GM19468 (cell line): ENCODE results near the gene HPDL.
"Not testable (repeated sequence)": the region's sequence is repeated elsewhere in the genome, so short reads cannot be mapped to it uniquely, and the experiment has no call there.

Source experiments
- ATAC-seq: cut with Tn5 transposase; IDR thresholded peaks from one replicate; pipeline ENCODE4 v1.9.1; 2021; ENCODE audit warnings: mild to moderate bottlenecking, moderate library complexity, moderate number of reproducible peaks; ENCODE audit not compliant: unreplicated experiment; ENCODE audit errors: extremely low read depth

HPDL gene

DNA sequence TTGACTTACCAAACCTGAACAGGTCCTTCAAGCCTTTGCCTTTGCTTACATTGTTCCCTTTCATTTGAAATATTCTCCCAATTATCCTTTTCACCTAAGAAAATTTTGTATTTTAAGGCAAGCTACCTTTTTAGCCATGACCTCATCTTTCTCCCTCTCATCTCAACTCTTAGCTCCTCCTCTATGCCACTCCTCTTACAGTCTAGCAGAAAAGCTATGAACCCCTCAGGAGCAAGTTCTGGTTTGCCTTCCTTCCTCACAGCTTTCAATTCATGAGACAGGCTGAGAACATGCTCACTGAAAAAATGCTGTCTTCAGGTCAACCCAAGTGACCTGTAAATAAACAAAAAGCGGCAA lies 21.9 kb downstream of the HPDL start:
- ATAC-seq: no peak

DNA sequence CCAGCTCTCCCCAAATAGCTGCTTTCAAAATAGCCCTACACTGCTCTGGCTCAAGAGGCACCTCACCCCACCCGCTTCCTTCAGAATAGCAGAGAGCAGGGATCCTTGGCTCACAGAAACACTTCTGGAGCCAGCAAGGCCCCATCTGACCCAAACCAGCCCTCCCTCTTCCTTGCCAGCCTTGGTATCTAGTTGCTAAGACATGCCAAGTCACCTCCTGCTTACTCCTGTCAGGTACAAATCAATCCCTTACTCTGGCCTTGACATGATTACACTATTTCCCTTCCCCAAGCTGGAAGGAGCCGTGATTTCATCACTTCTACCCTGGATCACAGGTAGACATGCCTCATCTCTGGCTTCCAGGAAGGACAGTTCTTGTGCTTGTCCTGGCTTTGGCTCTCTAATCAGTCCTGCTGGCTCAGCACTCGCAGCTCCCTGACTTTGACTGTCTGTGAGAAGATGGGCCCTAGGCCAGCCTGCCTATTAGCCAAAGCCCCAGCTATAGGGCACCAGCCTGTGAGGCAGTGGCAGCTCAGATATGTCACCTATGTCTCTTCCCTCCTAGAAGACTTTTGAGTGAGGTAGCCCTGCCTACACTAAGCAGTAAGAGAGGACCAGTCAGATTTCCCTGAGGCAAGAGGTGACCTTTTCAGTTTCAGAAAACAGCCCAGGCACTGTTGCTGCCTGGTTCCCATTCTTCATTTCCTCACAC lies 22.4 kb downstream of the HPDL start:
- no peak for ATAC-seq

DNA sequence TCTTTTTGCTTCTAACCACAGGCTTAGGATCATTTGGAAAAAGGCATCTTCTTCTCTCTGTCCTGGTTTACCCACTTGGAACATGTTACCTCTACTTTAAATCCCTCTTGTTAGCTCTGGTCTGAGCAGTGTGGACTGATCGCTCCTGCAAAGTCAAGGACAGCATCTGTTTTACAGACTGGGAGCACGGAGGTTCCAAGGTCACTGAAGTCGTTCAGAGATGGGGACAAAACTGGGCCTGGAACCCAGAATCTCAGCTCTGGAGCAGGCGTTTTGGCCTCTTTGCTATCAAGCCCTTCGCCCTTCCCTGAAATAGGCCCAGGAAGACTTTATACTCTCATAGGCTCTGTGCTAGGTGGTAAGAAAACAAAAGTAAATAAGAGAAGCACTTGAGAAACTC lies 24.8 kb downstream of the HPDL start:
- ATAC-seq: no peak

DNA sequence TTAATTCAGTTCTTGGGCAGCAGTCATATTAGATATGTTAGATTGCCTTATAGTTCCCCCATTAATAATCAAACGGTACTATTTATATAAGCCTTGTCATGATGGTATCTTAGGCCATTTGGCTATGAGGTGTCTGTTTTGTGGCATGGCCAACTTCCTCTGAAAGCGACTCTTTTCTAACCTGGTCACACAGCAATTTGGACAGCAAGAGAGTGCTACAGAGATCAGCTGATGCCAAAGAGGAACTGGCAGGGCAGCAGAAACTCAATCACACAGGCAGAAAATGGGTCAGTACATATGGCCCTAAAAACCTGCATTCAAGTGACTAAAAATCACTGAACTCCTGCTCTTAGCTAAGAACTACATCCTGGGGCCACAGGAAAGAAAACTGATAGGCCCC lies 27.0 kb downstream of the HPDL start:
- no peak for ATAC-seq

DNA sequence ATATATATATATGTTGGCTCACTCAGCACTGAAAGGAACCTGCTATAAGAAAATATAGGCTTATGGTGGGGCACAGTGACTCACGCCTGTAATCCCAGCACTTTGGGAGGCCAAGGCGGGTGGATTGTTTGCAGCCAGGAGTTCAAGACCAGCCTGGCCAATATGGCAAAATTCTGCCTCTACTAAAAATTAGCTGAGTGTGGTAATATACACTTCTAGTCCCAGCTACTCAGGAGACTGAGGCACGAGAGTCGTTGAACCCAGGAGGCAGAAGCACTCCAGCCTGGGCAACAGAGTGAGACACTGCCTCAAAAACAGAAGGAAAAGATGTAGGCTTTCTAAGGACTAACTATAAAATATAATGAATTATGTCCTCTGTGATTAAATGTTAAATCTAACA lies 28.1 kb downstream of the HPDL start:
- ATAC-seq: no peak

DNA sequence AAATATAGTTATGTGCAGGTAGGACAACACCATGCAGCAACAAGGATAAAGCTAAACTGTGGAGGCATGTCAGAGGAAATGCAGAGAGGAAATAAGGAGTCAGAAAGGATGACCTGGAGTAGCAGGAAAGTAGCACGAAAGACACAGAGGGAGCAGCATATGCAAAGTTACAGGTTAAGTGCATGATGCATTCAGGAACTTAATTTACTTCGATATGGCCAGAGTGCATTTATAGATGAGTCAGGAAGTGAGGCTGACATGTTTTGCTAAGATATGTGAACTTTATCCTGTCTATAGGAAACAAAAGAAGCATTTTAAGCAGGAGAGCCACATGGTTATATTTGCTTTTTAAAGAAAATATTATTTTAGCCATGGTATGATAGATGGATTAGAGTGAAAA lies 29.0 kb downstream of the HPDL start:
- no peak for ATAC-seq

DNA sequence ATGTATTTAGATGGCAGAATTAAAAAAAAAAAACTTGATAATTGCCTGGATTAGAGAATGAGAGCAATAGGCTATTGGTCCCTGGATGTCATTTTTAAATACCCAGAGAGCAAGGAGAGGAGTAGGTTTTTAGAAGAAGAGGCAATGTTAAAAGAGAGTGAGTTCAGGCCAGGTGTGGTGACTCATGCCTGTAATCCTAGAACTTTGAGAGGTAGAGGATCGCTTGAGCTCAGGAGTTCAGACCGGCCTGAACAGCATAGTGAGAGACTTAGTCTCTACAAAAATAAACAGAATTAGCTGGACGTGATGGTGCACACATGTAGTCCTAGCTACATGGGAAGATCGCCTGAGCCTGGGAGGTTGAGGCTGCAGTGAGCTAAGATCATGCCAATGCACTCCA lies 29.5 kb downstream of the HPDL start:
- no peak for ATAC-seq

DNA sequence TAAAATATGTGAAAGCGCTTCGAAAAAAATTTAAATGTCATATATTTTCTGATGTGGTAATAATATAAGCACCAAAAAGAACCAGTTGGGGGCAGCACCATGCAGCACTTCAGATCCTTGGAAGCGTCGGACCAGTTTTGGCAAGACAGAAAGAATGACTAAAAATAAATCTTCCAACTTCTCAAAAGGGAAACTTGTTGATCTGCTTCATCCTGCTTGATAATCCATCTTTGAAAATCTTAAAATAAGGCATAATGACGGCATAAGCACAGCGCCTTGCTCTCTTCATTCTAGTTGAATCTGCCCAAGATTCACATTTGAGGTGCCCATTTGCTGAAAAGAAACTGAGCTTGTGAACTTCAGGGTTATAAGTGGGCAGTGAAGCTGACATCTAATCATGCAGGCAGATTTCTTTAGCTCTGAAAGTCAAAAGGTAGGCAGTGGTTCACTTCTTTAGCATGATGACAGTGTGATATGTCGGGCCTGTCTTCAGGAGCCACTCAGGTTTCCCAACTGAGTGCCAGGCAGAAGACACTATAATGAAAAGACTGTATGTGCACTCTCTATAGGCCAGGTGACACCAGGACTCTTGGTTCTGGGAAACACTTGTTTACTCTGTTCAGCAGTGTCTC lies 33.3 kb downstream of the HPDL start:
- no peak for ATAC-seq

DNA sequence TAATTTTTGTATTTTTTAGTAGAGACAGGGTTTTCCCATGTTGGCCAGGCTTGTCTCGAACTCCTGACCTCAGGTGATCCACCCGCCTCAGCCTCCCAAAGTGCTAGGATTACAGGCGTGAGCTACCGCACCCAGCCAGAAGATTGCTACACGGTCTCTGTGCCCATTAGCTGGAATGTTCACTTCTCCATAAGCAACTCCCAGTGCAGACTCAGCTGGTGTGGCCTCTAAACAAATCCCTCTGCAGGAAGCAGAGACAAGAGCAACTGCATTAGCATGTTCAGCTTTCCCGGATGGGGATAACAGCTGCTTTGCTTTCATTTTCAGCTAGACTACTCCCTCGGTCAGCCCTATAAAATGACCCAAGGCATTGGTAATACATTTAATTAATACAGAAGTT lies 34.3 kb downstream of the HPDL start:
- not testable (repeated sequence) for ATAC-seq

DNA sequence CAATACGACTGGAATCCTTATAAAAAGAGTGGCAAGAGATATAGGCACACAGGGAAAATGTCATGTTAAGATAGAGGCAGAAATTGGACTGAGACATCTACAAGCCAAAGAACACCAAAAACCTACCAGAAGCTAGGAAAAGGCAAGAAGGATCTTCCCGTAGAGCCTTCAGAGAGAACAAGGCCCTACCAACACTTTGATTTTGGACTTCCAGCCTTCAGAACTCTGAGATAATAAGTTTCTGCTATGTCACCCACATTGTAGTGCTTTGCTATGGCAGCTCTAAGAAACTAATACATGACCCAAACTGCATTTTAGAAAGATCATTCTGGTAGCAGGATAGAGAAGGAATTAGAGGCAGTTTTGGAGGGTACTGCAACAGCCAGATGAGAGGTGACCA lies 37.6 kb downstream of the HPDL start:
- ATAC-seq: no peak

DNA sequence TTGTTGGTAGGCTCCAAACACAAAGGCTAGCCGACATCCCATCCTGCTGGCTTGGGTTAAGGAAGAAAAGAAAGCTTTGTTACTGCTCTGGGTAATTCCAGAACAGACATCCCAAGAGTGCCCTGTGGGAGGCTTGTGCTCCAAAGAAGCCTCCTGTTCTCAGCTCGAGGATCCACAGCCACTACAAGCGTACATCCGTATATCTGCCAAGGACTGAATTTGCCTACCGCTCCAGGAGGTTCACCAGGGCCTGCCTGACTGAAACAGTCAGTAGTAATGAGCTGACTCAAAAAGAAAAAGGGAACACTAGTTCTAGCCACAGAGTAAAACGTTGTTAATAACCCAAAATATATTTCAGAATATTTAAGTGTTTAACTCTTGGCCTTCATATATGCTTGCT lies 38.4 kb downstream of the HPDL start:
- ATAC-seq: no peak

DNA sequence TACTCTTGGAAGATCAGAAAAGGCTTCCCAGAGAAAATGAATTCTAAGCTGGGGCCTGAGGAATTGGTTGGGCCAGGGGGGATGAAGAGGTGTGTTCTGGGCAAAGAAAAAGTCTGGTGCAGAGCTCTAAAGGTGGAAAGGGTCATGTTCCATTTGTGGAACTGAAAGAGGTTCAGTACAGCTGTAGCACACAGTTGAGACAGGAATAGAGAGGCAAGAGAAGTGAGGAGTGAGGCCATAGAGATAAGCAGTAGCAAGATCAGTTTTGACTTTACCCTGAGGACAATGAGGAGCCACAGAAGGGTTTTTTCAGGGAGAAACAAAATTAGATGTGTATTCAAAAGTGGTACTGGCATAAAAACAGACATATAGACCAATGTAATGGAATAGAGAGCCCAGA lies 43.9 kb downstream of the HPDL start:
- ATAC-seq: no peak

DNA sequence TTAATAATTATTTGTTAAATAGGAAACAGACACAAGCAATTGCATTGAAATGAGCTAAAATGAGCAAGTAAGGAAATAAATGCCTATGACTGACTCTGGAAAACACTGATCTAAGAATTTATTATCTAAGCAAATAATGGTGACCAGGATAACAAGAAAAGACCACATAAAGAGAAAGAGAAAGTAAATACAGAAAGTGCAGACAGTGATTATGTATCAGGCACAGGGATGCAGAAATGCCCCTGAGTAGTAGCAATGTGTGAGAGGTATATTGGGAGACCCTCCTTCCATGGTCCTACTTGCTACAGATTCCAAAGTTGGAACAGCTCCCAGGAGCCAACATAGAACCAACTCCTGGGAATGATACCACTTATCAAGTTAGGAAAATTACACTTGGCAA lies 46.9 kb downstream of the HPDL start:
- no peak for ATAC-seq

DNA sequence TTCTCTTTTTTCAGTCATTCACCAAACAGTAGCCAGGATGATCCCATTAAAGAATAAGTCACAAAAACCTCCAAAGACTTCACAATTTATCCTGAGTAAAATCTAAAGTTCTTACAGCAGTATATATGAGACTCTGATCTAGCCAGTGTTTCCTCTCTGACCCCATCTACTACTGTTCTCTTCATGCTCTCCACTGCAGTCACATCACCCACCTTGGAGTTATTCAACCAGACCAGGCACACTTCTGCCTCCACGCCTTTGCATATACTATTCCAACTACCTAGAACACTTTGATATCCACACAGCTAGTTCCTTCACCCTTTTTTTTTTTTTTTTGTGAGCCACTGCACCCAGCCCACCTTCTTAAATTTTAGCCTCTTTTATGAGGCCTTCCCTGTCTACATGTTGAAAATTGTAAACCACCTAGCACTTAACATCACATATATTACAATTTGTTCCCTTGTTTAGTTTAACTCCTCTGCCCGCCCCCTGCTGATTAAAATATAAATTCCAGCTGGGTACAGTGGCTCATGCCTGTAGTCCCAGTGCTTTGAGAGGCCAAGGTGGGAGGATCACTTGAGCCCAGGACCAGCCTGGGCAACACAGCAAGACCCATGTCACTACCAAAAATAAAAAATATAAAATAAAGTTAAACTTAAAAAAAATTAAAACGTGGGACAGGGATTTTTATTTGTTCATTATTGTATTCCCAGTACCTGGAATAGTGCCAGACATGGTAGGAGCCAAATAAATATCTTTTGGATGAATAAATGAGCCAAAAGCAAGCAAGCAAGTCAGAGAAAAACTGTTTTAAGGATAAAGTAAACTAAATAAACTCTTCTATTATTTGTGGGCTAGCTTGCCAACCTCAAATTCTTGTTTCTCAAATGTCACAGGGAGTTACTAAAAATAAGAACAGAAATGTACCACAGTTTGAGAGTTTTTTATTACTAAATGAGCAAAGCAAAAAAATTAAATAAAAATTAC lies 48.7 kb downstream of the HPDL start:
- ATAC-seq: no peak

DNA sequence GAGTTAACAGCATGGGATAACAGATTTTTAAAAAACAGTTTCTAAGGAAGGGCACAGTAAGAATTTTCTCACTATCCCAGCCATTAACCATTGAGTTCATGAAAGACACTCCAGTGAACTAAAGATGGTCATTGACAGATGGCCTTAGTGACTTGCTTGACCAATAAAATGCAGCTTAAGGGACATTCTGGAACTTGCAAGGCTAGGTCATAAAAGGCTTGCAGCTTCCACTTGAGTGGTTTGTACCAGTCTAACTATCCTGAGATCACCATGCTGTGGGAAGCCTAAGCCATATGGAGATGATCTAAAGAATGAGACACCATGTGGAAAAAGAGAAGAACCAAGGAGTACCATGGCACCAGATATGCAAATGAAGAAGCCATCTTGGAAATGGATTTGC lies 51.5 kb downstream of the HPDL start:
- no peak for ATAC-seq
